ENCODE data around the gene PLAGL2. TPM values are rescaled to one million over a fixed set of nuclear protein-coding genes. Genes with fewer than 3 reads are reported as not detected.

The PLAGL2 gene
- total RNA-seq, 1 experiment from 2014 or later: 4.6 TPM

GRCh38 chr20:32152421-32153155 is 55.0 kb downstream of the PLAGL2 start:
- no peak for DNase-seq (ENCODE audit: low read depth)

DNA sequence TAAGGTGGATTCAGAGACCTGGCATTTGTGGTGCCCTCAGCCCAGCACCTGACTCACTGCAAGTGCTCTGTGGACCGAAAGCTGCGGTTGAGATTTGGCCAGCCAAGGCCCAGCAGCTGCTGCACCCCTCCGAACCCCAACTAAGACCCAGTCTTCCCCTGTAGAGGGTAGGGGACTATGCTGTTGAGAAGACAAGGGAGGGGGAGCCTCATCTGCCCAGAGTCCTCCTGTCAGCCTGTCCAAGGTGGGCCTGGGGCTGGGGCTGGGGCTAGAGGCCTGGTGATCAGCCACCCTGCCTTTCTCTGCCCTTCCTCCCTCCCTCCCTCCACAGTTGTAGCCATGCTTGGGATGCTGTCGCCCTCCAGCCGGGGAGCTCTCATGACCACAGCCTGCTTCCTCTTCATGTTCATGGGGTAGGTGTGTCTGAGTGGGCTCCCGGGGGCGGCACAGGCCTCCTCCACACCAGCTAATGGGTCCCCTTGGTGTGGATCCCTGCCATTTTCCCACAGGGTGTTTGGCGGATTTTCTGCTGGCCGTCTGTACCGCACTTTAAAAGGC is 57.2 kb downstream of the PLAGL2 start:
- no peak for DNase-seq (ENCODE audit: low read depth)

DNA sequence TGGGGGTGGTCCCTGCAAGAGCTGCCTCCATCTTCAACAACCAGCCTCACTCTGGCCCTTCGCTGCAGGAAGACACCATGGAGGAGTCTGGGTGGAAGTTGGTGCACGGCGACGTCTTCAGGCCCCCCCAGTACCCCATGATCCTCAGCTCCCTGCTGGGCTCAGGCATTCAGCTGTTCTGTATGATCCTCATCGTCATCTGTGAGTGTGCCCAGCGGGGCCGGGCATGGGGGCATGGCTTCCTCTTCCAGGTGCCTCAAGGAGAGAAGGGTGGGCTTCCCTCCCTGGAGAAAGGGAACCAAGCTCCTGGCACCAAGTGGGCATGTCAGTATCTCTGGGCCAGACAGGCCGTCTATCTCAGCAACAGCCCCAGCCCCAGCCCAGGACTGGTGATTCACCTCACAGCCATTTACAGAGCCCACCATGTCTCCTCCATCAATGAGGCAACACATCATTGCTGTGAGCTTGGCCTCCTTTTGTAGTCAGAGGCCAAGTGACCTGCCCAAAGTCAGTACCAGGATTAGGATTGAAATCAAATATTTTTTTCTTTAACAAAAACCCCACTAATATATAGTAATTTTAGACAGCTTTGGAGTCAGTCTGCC is 57.9 kb downstream of the PLAGL2 start:
- DNase-seq (ENCODE audit: low read depth): no peak

DNA sequence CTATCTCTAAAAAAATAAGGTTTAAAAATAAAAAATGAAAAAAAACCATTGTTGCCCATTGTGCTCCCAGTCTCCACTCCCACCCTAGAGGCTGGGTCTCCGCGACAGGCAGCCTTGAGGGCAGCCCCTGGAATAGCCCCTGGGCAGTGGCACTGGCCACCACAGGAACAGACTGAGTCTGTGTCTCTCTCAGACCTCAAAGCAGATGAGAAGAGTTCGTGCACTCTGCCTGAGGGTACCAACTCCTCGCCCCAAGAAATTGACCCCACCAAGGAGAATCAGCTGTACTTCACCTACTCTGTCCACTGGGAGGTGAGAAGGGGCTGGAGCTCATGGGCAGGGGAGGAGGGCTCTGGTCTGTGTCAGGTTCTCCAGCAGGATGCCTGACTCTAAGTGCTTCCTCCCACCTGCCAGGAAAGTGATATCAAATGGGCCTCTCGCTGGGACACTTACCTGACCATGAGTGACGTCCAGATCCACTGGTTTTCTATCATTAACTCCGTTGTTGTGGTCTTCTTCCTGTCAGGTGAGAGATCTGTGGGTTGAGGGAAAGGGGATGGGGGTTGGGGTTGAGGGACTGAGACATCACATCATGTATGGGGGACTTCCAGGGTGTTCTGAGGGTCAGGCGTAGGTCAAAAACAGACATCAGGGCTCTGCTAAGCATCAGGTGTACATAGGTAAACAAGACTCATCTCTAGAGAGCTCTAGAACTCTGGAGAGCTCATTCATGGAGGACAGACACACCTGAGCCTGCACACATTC is 62.5 kb downstream of the PLAGL2 start:
- DNase-seq (ENCODE audit: low read depth): no peak

- no peak for DNase-seq (ENCODE audit: low read depth)
Observed at GRCh38 chr20:32142991-32143390, 64.6 kb downstream of the PLAGL2 start.

Other genes with a start within 250 kb of the PLAGL2 start
- under 0.01 TPM in 1 of 2 replicates, not detected in the other for gene XKR7, start 239.6 kb downstream of the PLAGL2 start, total RNA-seq (2014; rRNA removed)
- not detected in 2 replicates for gene CCM2L, start 197.3 kb downstream of the PLAGL2 start, total RNA-seq (2014; rRNA removed)
- not detected in 2 replicates for gene HCK, start 155.5 kb downstream of the PLAGL2 start, total RNA-seq (2014; rRNA removed)
- 32.6 and 36.8 TPM in 2 replicates for gene TM9SF4, start 98.0 kb downstream of the PLAGL2 start, total RNA-seq (2014; rRNA removed)
- 59.4 and 64.4 TPM in 2 replicates for gene POFUT1, start 137 bp upstream of the PLAGL2 start, total RNA-seq (2014; rRNA removed)
- gene KIF3B, start 69.9 kb upstream of the PLAGL2 start, total RNA-seq (2014; rRNA removed): 18.0 and 18.8 TPM in 2 replicates
- 23.3 and 28.4 TPM in 2 replicates for gene ASXL1, start 150.6 kb upstream of the PLAGL2 start, total RNA-seq (2014; rRNA removed)

Measured in LHCN-M2 (cell line).